DOHH2 (cell line): ENCODE results near the gene EVA1C.
"Not testable (repeated sequence)": the region's sequence is repeated elsewhere in the genome, so short reads cannot be mapped to it uniquely, and the experiment has no call there.

Experiments
- H3F3A ChIP-seq: fragments of 200-600 bp; sonication (generic), shearing (Covaris generic); 2 replicates; pipeline ENCODE4 v1.6.0; 2016; ENCODE audit warnings: antibody characterized with exemption, mild to moderate bottlenecking; ENCODE audit not compliant: control insufficient read depth, insufficient read depth
- H3K27ac ChIP-seq: fragments of 200-600 bp; sonication (generic); 2 replicates; pipeline ENCODE4 v1.5.1; 2014; ENCODE audit warnings: low read depth, mild to moderate bottlenecking, low read length, moderate library complexity
- H3K27me3 ChIP-seq: fragments of 200-600 bp; sonication (generic); 2 replicates; pipeline ENCODE4 v1.6.1; 2014; ENCODE audit warnings: mild to moderate bottlenecking, low read length, mixed read lengths; ENCODE audit not compliant: control insufficient read depth
- H3K36me3 ChIP-seq: fragments of 200-600 bp; sonication (generic); 2 replicates; pipeline ENCODE4 v1.6.1; 2014; ENCODE audit warnings: mild to moderate bottlenecking, low read length, moderate library complexity, mixed read lengths; ENCODE audit not compliant: control insufficient read depth
- H3K4me1 ChIP-seq: fragments of 200-600 bp; sonication (generic); 2 replicates; pipeline ENCODE4 v1.6.1; 2014; ENCODE audit warnings: mild to moderate bottlenecking, low read length, mixed read lengths; ENCODE audit not compliant: control insufficient read depth
- H3K4me2 ChIP-seq: fragments of 200-600 bp; sonication (generic); 2 replicates; pipeline ENCODE4 v1.6.0; 2014; ENCODE audit warnings: mild to moderate bottlenecking, low read length, moderate library complexity
- H3K4me3 ChIP-seq: fragments of 200-600 bp; sonication (generic); 2 replicates; pipeline ENCODE4 v1.5.1; 2014; ENCODE audit warnings: mild to moderate bottlenecking, low read length, mixed read lengths
- H3K79me2 ChIP-seq: fragments of 200-600 bp; sonication (generic); 2 replicates; pipeline ENCODE4 v1.6.1; 2014; ENCODE audit warnings: mild to moderate bottlenecking, low read length, mixed read lengths; ENCODE audit not compliant: control insufficient read depth
- H3K9me2 ChIP-seq: fragments of 200-600 bp; sonication (generic); replicated peaks from 2 replicates; pipeline ENCODE4 v1.6.1; 2014; ENCODE audit warnings: mild to moderate bottlenecking, low read length, mixed read lengths; ENCODE audit not compliant: control insufficient read depth
- H3K9me3 ChIP-seq: fragments of 200-600 bp; sonication (generic); 2 replicates; pipeline ENCODE4 v1.6.1; 2014; ENCODE audit warnings: antibody characterized with exemption, low read length, mixed read lengths; ENCODE audit not compliant: control insufficient read depth, insufficient read depth
- H4K20me1 ChIP-seq: fragments of 200-600 bp; sonication (generic); 2 replicates; pipeline ENCODE4 v1.6.0; 2014; ENCODE audit warnings: low read depth, mild to moderate bottlenecking, antibody characterized with exemption, low read length, moderate library complexity; ENCODE audit not compliant: control insufficient read depth, insufficient read depth
- EZH2phosphoT487 ChIP-seq: fragments of 200-600 bp; sonication (generic); IDR thresholded peaks from 2 replicates; pipeline ENCODE4 v1.6.1; 2017; ENCODE audit warnings: borderline replicate concordance, mild to moderate bottlenecking, antibody characterized with exemption, low read length, moderate library complexity, mixed read lengths
- TF ChIP-seq, protein P1 (sequence below): fragments of 200-600 bp; sonication (generic); IDR thresholded peaks from one replicate; pipeline ENCODE4 v1.5.1; 2014; ENCODE audit warnings: antibody characterized with exemption, mild to moderate bottlenecking, low read depth, low read length; ENCODE audit not compliant: poor library complexity, severe bottlenecking

Gene EVA1C

DNA sequence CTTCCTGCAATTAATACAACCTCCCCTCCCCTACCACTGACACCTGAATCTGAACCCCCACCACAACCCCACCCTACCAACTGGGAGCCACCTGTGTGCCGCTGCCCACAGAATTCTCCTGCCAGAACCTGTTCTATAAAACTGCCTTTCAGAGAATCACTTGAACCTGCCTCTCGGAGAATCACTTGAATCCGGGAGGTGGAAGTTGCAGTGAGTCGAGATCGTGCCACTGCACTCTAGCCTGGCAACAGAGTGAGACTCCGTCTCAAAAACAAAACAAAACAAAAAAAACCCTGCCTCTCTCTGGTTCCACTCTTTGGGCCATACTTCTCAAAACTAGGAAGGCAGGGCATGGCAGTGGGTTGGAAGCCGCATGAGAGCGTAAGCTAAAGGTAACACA is 25.4 kb upstream of the EVA1C start:
- H3K27me3 ChIP-seq = no peaks in the 10 kb centered on the region
- H3K9me2 ChIP-seq = no peaks in the 10 kb centered on the region
- peaks cover 18% of the 10 kb centered on the region; the same call in 1 of the 2 replicates for H4K20me1 ChIP-seq
- no peak for TF ChIP-seq EZH2phosphoT487
- TF ChIP-seq, protein P1, sequence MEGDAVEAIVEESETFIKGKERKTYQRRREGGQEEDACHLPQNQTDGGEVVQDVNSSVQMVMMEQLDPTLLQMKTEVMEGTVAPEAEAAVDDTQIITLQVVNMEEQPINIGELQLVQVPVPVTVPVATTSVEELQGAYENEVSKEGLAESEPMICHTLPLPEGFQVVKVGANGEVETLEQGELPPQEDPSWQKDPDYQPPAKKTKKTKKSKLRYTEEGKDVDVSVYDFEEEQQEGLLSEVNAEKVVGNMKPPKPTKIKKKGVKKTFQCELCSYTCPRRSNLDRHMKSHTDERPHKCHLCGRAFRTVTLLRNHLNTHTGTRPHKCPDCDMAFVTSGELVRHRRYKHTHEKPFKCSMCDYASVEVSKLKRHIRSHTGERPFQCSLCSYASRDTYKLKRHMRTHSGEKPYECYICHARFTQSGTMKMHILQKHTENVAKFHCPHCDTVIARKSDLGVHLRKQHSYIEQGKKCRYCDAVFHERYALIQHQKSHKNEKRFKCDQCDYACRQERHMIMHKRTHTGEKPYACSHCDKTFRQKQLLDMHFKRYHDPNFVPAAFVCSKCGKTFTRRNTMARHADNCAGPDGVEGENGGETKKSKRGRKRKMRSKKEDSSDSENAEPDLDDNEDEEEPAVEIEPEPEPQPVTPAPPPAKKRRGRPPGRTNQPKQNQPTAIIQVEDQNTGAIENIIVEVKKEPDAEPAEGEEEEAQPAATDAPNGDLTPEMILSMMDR = no peak
- peaks cover 79% of the 10 kb centered on the region for H3K79me2 ChIP-seq
- H3K36me3 ChIP-seq = peaks cover 72% of the 10 kb centered on the region
- H3K27ac ChIP-seq = no peak overlapping the region
- no peak overlapping the region for H3K4me3 ChIP-seq
- no peak overlapping the region for H3K4me2 ChIP-seq
- no peaks in the 10 kb centered on the region for H3K9me3 ChIP-seq
- peaks cover 13% of the 10 kb centered on the region for H3K4me1 ChIP-seq
- H3F3A ChIP-seq = no peaks in the 10 kb centered on the region

- peaks cover 86% of the 10 kb centered on the region for H3K79me2 ChIP-seq
- H3K27ac ChIP-seq = no peak overlapping the region
- no peaks in the 10 kb centered on the region for H3K9me3 ChIP-seq
- no peaks in the 10 kb centered on the region for H3K27me3 ChIP-seq
- H4K20me1 ChIP-seq = peaks cover 18% of the 10 kb centered on the region; the same call in 1 of the 2 replicates
- H3K4me1 ChIP-seq = peaks cover 15% of the 10 kb centered on the region
- peaks cover 62% of the 10 kb centered on the region for H3K36me3 ChIP-seq
- no peaks in the 10 kb centered on the region for H3K9me2 ChIP-seq
- H3K4me2 ChIP-seq = no peak overlapping the region
- H3F3A ChIP-seq = no peaks in the 10 kb centered on the region
- TF ChIP-seq, protein P1 = no peak
- no peak for TF ChIP-seq EZH2phosphoT487
- no peak overlapping the region for H3K4me3 ChIP-seq
Measured at GRCh38 chr21:32388306-32388705, 24.2 kb upstream of the EVA1C start.

DNA sequence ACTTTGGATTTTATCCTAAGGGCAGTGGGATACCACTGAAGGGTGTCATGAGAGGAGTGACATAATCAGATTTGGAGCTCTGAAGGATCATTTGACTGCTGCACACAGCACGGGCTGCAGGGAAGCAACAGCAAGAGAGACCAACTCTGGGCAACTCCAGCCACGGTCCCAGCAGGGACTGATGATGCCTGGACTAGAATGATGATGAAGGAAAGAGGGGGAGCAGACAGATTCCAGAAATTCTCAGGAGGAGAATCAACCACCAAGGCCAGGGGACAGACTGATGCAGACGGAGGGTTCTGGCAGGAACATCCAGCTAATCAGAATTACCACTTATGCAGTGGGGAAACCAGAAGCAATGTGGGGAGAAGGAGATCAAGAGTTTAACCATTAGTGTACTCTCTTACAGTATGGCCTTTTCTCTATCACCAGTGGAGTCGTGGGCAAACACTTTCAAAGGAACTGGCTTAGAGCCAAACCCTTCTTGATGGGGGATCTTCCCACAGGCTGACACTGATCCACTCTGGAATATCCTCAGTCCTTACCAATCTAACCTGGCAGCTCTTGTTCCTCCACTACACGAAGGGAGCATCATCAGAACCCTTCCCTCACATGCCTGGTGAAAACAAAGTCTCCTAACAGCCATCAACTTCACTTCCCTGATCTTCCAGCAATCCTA is 23.0 kb upstream of the EVA1C start:
- H3K36me3 ChIP-seq = peaks cover 50% of the 10 kb centered on the region
- H3K4me1 ChIP-seq = peaks cover 24% of the 10 kb centered on the region
- TF ChIP-seq, protein P1 = no peak
- no peak for TF ChIP-seq EZH2phosphoT487
- H3K9me2 ChIP-seq = no peaks in the 10 kb centered on the region
- H3K4me2 ChIP-seq = no peak overlapping the region
- H3K27ac ChIP-seq = no peak overlapping the region
- no peaks in the 10 kb centered on the region for H3K9me3 ChIP-seq
- H3K4me3 ChIP-seq = no peak overlapping the region
- peaks cover 86% of the 10 kb centered on the region for H3K79me2 ChIP-seq
- H3K27me3 ChIP-seq = no peaks in the 10 kb centered on the region
- no peaks in the 10 kb centered on the region for H3F3A ChIP-seq
- H4K20me1 ChIP-seq = peaks cover 18% of the 10 kb centered on the region; the same call in 1 of the 2 replicates

GRCh38 chr21:32390537-32391224 is 21.8 kb upstream of the EVA1C start:
- H3K9me2 ChIP-seq, H3K27me3 ChIP-seq, H3F3A ChIP-seq, H3K4me3 ChIP-seq, H3K27ac ChIP-seq, H3K9me3 ChIP-seq, H3K4me2 ChIP-seq: not testable (repeated sequence)
- H3K79me2 ChIP-seq = peaks cover 77% of the 10 kb centered on the region
- H4K20me1 ChIP-seq = peaks cover 18% of the 10 kb centered on the region; the same call in 1 of the 2 replicates
- peaks cover 41% of the 10 kb centered on the region for H3K36me3 ChIP-seq
- H3K4me1 ChIP-seq = peaks cover 24% of the 10 kb centered on the region
